ENCODE data around the gene MYOCD.

Gene MYOCD

GRCh38 chr17:12683299-12683698 lies 17.6 kb downstream of the MYOCD start:
- no peak for DNase-seq (ENCODE audit: low read depth, low spot score)
- TF ChIP-seq, protein P1, sequence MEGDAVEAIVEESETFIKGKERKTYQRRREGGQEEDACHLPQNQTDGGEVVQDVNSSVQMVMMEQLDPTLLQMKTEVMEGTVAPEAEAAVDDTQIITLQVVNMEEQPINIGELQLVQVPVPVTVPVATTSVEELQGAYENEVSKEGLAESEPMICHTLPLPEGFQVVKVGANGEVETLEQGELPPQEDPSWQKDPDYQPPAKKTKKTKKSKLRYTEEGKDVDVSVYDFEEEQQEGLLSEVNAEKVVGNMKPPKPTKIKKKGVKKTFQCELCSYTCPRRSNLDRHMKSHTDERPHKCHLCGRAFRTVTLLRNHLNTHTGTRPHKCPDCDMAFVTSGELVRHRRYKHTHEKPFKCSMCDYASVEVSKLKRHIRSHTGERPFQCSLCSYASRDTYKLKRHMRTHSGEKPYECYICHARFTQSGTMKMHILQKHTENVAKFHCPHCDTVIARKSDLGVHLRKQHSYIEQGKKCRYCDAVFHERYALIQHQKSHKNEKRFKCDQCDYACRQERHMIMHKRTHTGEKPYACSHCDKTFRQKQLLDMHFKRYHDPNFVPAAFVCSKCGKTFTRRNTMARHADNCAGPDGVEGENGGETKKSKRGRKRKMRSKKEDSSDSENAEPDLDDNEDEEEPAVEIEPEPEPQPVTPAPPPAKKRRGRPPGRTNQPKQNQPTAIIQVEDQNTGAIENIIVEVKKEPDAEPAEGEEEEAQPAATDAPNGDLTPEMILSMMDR (IDR thresholded peaks at IDR 0.05; ENCODE audit: low read depth, low read length), result no peak
- in situ Hi-C loops (cut with HindIII; ENCODE audit: low sequenced_read_pairs), result no loop called here
- no peak overlapping the region for H3K4me3 ChIP-seq (ENCODE audit: low read depth, low read length)

- no peak for DNase-seq (ENCODE audit: low read depth, low spot score)
- in situ Hi-C loops (cut with HindIII; ENCODE audit: low sequenced_read_pairs), result no loop called here
- H3K4me3 ChIP-seq (ENCODE audit: low read depth, low read length), result no peak overlapping the region
- TF ChIP-seq, protein P1 (IDR thresholded peaks at IDR 0.05; ENCODE audit: low read depth, low read length), result no peak
Observed at GRCh38 chr17:12686486-12686885, 20.8 kb downstream of the MYOCD start.

DNA sequence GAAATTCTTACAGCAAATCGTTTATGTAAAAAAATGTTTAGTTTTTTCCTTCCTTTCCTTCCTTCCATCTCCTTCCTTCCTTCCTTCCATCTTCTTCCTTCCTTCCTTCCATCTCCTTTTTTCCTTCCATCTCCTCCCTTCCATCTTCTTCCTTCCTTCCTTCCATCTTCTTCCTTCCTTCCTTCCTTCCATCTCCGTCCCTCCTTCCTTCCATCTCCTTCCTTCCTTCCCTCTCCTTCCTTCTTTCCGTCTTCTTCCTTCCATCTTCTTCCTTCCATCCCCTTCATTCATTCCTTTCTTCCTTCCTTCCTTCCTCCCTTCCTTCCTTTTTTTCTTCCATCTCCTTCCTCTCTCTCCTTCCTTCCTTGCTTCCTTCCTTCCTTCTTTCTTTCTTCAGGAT lies 22.7 kb downstream of the MYOCD start:
- no peak for DNase-seq (ENCODE audit: low read depth, low spot score)
- TF ChIP-seq, protein P1 (IDR thresholded peaks at IDR 0.05; ENCODE audit: low read depth, low read length), result no peak
- in situ Hi-C loops (cut with HindIII; ENCODE audit: low sequenced_read_pairs), result no loop called here
- H3K4me3 ChIP-seq (ENCODE audit: low read depth, low read length), result no peak overlapping the region

- no peak overlapping the region for H3K4me3 ChIP-seq (ENCODE audit: low read depth, low read length)
- no peak for DNase-seq (ENCODE audit: low read depth, low spot score)
- TF ChIP-seq, protein P1 (IDR thresholded peaks at IDR 0.05; ENCODE audit: low read depth, low read length), result no peak
- in situ Hi-C loops (cut with HindIII; ENCODE audit: low sequenced_read_pairs), result no loop called here
Observed at GRCh38 chr17:12691173-12691572, 25.5 kb downstream of the MYOCD start.

GRCh38 chr17:12693640-12694039 lies 27.9 kb downstream of the MYOCD start:
- TF ChIP-seq, protein P1 (IDR thresholded peaks at IDR 0.05; ENCODE audit: low read depth, low read length), result no peak

DNA sequence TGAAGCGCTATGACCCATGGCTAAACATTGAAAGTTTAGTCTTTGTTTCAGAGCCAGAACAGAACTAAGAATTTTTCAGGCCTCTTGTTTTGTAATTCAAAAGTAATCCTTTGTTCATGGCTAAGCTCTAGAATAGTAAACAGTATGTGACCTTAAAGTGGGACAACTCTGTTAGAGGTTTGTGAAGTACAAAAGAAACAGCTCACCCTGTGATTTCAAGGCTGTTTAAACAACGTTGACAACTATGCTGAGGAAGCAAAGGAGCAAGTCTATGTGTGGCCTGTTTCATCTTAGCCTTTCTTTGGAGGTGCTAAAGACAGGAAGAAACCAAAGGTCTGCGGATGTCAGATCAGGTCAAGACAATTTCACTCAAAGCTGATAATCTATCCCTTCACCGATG lies 40.4 kb downstream of the MYOCD start:
- no peak overlapping the region for H3K4me3 ChIP-seq (ENCODE audit: low read depth, low read length)
- in situ Hi-C loops (cut with HindIII; ENCODE audit: low sequenced_read_pairs), result no loop called here
- no peak for DNase-seq (ENCODE audit: low read depth, low spot score)
- TF ChIP-seq, protein P1 (IDR thresholded peaks at IDR 0.05; ENCODE audit: low read depth, low read length), result no peak

More at GRCh38 chr17:12693640-12694039, 27.9 kb downstream of the MYOCD start:
- in situ Hi-C loops (cut with HindIII; ENCODE audit: low sequenced_read_pairs), result no loop called here
- H3K4me3 ChIP-seq (ENCODE audit: low read depth, low read length), result no peak overlapping the region
- DNase-seq (ENCODE audit: low read depth, low spot score), result no peak

GRCh38 chr17:12709063-12709462 lies 43.4 kb downstream of the MYOCD start:
- in situ Hi-C loops (cut with HindIII; ENCODE audit: low sequenced_read_pairs), result no loop called here
- TF ChIP-seq, protein P1 (IDR thresholded peaks at IDR 0.05; ENCODE audit: low read depth, low read length), result no peak
- no peak for DNase-seq (ENCODE audit: low read depth, low spot score)
- no peak overlapping the region for H3K4me3 ChIP-seq (ENCODE audit: low read depth, low read length)

Data from astrocyte of the spinal cord (primary cell).